ENCODE data around the gene DOK6.

DNA sequence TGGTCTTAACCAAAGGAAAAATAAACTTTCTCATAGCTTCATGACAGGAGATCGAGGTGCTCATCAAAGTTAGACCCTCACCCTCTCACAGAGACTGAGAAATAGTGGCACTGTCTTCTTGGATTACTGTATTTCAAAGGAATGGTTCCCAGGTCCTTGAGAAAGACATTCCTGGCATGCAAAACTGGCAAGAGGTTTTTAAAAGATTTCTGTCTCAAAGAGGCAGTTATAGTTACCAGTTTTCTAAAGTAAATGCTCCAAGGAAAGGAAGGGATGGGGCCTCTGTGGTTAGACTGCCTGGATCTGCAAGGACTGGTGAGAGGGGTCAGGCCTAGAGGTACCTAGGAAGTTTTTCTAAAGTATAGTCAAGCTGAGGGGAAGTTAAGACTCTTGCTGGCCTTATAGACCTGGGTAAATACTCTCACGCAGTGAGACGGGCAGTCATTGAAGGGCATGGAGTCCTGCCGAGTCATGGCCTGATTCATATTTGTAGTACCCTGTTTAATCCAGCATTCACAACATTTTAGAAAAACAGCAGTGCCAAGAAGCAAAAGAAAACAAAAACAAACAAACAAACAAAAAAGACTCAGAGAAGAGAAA is 226.1 kb downstream of the DOK6 start:
- TF ChIP-seq, protein P1, sequence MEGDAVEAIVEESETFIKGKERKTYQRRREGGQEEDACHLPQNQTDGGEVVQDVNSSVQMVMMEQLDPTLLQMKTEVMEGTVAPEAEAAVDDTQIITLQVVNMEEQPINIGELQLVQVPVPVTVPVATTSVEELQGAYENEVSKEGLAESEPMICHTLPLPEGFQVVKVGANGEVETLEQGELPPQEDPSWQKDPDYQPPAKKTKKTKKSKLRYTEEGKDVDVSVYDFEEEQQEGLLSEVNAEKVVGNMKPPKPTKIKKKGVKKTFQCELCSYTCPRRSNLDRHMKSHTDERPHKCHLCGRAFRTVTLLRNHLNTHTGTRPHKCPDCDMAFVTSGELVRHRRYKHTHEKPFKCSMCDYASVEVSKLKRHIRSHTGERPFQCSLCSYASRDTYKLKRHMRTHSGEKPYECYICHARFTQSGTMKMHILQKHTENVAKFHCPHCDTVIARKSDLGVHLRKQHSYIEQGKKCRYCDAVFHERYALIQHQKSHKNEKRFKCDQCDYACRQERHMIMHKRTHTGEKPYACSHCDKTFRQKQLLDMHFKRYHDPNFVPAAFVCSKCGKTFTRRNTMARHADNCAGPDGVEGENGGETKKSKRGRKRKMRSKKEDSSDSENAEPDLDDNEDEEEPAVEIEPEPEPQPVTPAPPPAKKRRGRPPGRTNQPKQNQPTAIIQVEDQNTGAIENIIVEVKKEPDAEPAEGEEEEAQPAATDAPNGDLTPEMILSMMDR (conservative IDR thresholded peaks at IDR 0.05; ENCODE audit: low read depth, low read length), result no peak
- TF ChIP-seq EZH2 (IDR thresholded peaks at IDR 0.05; ENCODE audit: low read length, unreplicated experiment), result no peak
